Breast epithelium (tissue), 3 donors: ENCODE data around the gene SPG7.

ENCODE experiments used
- POLR2A ChIP-seq: fragments of 450-650 bp; IDR thresholded peaks from one replicate; pipeline ENCODE4 v1.6.1; 2016; ENCODE audit warnings: antibody characterized with exemption, mild to moderate bottlenecking, moderate library complexity
- TF ChIP-seq, protein P1 (sequence below), 3 donors: fragments of 450-650 bp; IDR thresholded peaks; one replicate each; pipeline ENCODE4 v1.5.1; 2016 to 2017; ENCODE audit warnings: antibody characterized with exemption in 3 of 3, mild to moderate bottlenecking in 3 of 3, moderate library complexity in 3 of 3

DNA sequence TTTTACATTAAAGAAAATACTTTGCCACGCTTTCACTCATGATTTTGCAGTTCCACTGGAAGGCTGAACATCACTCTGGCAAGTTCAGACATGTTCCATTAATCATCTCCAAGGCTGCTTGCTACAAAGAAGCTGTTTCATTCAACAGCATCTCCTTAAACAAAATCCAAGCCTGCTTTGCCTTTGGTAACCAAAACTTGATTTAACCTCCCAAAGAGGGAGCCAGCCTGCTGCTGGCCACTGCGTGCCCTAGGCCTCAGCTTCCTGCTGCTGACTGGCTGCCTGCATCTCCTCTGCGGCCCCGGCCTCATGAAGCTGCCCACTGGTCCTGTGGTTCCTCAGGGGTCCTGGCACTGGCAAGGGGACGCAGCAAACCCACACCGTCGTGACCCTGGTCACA lies 49.7 kb upstream of the SPG7 start:
- TF ChIP-seq, protein P1, sequence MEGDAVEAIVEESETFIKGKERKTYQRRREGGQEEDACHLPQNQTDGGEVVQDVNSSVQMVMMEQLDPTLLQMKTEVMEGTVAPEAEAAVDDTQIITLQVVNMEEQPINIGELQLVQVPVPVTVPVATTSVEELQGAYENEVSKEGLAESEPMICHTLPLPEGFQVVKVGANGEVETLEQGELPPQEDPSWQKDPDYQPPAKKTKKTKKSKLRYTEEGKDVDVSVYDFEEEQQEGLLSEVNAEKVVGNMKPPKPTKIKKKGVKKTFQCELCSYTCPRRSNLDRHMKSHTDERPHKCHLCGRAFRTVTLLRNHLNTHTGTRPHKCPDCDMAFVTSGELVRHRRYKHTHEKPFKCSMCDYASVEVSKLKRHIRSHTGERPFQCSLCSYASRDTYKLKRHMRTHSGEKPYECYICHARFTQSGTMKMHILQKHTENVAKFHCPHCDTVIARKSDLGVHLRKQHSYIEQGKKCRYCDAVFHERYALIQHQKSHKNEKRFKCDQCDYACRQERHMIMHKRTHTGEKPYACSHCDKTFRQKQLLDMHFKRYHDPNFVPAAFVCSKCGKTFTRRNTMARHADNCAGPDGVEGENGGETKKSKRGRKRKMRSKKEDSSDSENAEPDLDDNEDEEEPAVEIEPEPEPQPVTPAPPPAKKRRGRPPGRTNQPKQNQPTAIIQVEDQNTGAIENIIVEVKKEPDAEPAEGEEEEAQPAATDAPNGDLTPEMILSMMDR (IDR thresholded peaks at IDR 0.05) = no peak
- no peak for TF ChIP-seq POLR2A
